Trophoblast cell (in vitro differentiated cells and primary cell): ENCODE measurements around the gene MOV10L1.
"Not testable (repeated sequence)": the region's sequence is repeated elsewhere in the genome, so short reads cannot be mapped to it uniquely, and the experiment has no call there.

Experiments used
- DNase-seq, 2 donors: peaks; one replicate each; pipeline ENCODE4 v3.0.0-alpha.2; 2016
- H2AFZ ChIP-seq: 2 replicates; pipeline ENCODE4 v1.6.1; 2013; ENCODE audit warnings: low read length, moderate library complexity, mild to moderate bottlenecking; ENCODE audit not compliant: insufficient read depth, poor library complexity
- H2AK5ac ChIP-seq: 2 replicates; pipeline ENCODE4 v1.6.1; 2013; ENCODE audit warnings: mild to moderate bottlenecking, low read length
- H2BK120ac ChIP-seq: 2 replicates; pipeline ENCODE4 v1.6.1; 2013; ENCODE audit warnings: low read length, mild to moderate bottlenecking, moderate library complexity; ENCODE audit not compliant: insufficient read depth, poor library complexity
- H2BK12ac ChIP-seq: 2 replicates; pipeline ENCODE4 v1.6.1; 2013; ENCODE audit warnings: mild to moderate bottlenecking, low read length, moderate library complexity
- H2BK5ac ChIP-seq: 2 replicates; pipeline ENCODE4 v1.6.1; 2013; ENCODE audit warnings: low read length, low read depth, moderate library complexity, mild to moderate bottlenecking; ENCODE audit not compliant: poor library complexity
- H3K14ac ChIP-seq: 2 replicates; pipeline ENCODE4 v1.6.1; 2013; ENCODE audit warnings: mild to moderate bottlenecking, low read length
- H3K18ac ChIP-seq: 2 replicates; pipeline ENCODE4 v1.6.1; 2013; ENCODE audit warnings: mild to moderate bottlenecking, low read length
- H3K23ac ChIP-seq: 2 replicates; pipeline ENCODE4 v1.6.1; 2013; ENCODE audit warnings: low read length
- H3K27ac ChIP-seq: 2 replicates; pipeline ENCODE4 v1.5.1; 2013; ENCODE audit warnings: low read depth, mild to moderate bottlenecking, inconsistent platforms, low read length, moderate library complexity
- H3K27me3 ChIP-seq: 2 replicates; pipeline ENCODE4 v1.6.1; 2013; ENCODE audit warnings: inconsistent platforms, mild to moderate bottlenecking, low read length, moderate library complexity; ENCODE audit not compliant: insufficient read depth
- H3K36me3 ChIP-seq, 2 experiments: 1 replicate in 1 of 2; 2 replicates in 1 of 2; pipeline ENCODE4 v1.6.1; 2013; ENCODE audit warnings: low read length in 2 of 2, mild to moderate bottlenecking in 2 of 2, moderate library complexity in 1 of 2; ENCODE audit not compliant: insufficient read depth in 2 of 2, control insufficient read depth in 1 of 2
- H3K4ac ChIP-seq: 2 replicates; pipeline ENCODE4 v1.6.1; 2013; ENCODE audit warnings: low read depth, mild to moderate bottlenecking, low read length, moderate library complexity
- H3K4me1 ChIP-seq, 2 experiments: 1 replicate in 1 of 2; 2 replicates in 1 of 2; pipeline ENCODE4 v1.6.1; 2013; ENCODE audit warnings: low read length in 2 of 2, mild to moderate bottlenecking in 2 of 2, moderate library complexity in 1 of 2; ENCODE audit not compliant: insufficient read depth in 2 of 2, control insufficient read depth in 1 of 2
- H3K4me2 ChIP-seq: 2 replicates; pipeline ENCODE4 v1.6.1; 2013; ENCODE audit warnings: inconsistent platforms, mild to moderate bottlenecking, low read length, moderate library complexity
- H3K4me3 ChIP-seq: 2 replicates; pipeline ENCODE4 v1.5.1; 2013; ENCODE audit warnings: mild to moderate bottlenecking, low read depth, low read length, inconsistent platforms
- H3K79me1 ChIP-seq: one replicate; pipeline ENCODE4 v1.6.1; 2013; ENCODE audit warnings: low read length
- H3K79me2 ChIP-seq: 2 replicates; pipeline ENCODE4 v1.6.1; 2013; ENCODE audit warnings: low read length, mild to moderate bottlenecking; ENCODE audit not compliant: control insufficient read depth, insufficient read depth, poor library complexity
- H3K9ac ChIP-seq: 2 replicates; pipeline ENCODE4 v1.6.1; 2013; ENCODE audit warnings: mild to moderate bottlenecking, low read length
- H3K9me3 ChIP-seq: 2 replicates; pipeline ENCODE4 v1.6.1; 2013; ENCODE audit warnings: low read depth, mild to moderate bottlenecking, control low read depth, inconsistent platforms, low read length; ENCODE audit not compliant: insufficient read depth
- H4K12ac ChIP-seq: 2 replicates; pipeline ENCODE4 v1.6.1; 2013; ENCODE audit warnings: low read depth, mild to moderate bottlenecking, low read length, moderate library complexity
- H4K8ac ChIP-seq: 2 replicates; pipeline ENCODE4 v1.6.1; 2013; ENCODE audit warnings: low read depth, mild to moderate bottlenecking, low read length, moderate library complexity
- H4K91ac ChIP-seq: one replicate; pipeline ENCODE4 v1.6.1; 2013; ENCODE audit warnings: low read depth, mild to moderate bottlenecking, low read length, moderate library complexity
- WGBS: extraction: QIAGEN DNeasy Blood & Tissue Kit; methylation state at CpG from one replicate; pipeline ENCODE4 v1.1.7; 2013; ENCODE audit warnings: missing lambda C conversion rate; ENCODE audit not compliant: insufficient read length, insufficient coverage; ENCODE audit errors: extremely low coverage; 5-methylcytosine and 5-hydroxymethylcytosine counted together

MOV10L1 gene

DNA sequence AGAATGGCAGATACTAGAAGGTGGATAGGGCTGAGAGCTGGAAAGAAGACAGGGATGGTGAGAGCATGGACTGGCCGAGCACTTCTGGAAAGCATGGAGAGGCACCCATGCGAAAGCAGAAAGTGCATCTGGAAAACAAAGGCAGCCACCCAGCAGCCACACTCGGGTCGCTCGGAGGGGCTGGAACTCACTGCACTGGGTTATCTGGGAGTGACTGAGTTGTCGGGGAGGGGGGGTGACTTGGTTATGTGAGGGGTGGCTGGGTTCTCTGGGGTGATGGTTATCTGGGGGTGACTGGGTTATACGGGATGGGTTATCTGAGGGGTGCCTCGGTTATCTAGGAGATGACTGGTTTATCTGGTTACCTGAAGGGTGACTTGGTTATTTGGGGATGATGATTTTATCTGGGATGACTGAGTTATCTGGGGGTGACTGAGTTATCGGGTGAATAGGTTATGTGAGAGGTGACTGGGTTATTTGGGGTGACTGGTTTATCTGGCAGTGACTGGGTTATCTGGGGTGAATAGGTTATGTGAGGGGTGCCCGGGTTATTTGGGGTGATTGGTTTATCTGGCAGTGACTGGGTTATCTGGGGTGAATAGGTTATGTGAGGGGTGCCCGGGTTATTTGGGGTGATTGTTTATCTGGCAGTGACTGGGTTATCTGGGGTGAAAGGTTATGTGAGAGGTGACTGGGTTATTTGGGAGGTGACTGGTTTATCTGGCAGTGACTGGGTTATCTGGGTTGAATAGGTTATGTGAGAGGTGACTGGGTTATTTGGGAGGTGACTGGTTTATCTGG is 78.1 kb downstream of the MOV10L1 start:
- H3K79me1 ChIP-seq, result peaks cover 2% of the 10 kb centered on the region
- H3K4me1 ChIP-seq, result no peaks in the 10 kb centered on the region

DNA sequence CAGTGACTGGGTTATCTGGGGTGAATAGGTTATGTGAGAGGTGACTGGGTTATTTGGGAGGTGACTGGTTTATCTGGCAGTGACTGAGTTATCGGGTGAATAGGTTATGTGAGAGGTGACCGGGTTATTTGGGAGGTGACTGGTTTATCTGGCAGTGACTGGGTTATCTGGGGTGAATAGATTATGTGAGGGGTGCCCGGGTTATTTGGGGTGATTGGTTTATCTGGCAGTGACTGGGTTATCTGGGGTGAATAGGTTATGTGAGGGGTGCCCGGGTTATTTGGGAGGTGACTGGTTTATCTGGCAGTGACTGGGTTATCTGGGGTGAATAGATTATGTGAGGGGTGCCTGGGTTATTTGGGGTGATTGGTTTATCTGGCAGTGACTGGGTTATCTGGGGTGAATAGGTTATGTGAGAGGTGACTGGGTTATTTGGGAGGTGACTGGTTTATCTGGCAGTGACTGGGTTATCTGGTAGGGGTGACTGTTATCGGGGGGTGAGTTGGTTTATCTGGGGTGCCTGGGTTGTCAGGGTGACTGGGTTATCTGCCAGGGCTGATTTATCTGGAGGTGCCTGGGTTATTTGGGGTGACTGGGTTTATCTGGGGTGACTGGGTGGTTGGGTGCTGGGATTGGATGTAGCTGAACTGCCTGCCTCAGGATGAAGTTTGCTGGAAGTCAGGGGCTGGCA is 78.8 kb downstream of the MOV10L1 start:
- H3K9ac ChIP-seq, H3K14ac ChIP-seq, H2AFZ ChIP-seq, H3K4me1 ChIP-seq, H4K8ac ChIP-seq, H2BK5ac ChIP-seq, DNase-seq, H3K4me3 ChIP-seq, H3K4me2 ChIP-seq, H4K12ac ChIP-seq, H2AK5ac ChIP-seq, H3K79me1 ChIP-seq, H2BK120ac ChIP-seq, H4K91ac ChIP-seq, H3K36me3 ChIP-seq, H3K4ac ChIP-seq, H3K18ac ChIP-seq, H3K27ac ChIP-seq, H2BK12ac ChIP-seq, H3K23ac ChIP-seq, H3K79me2 ChIP-seq: not testable (repeated sequence)
- Histone ChIP-seq H3K27me3 (peaks cover 17% of the 10 kb centered on the region), H3K9me3 (peaks cover 14% of the 10 kb centered on the region)
- 100% methylated on average over 1 of the region's 5 CpGs for WGBS

More for the DNA sequence above, 78.1 kb downstream of the MOV10L1 start:
- peaks cover 17% of the 10 kb centered on the region for H3K27me3 ChIP-seq
- no peak overlapping the region for H4K8ac ChIP-seq
- H3K23ac ChIP-seq, result no peak overlapping the region
- no peak overlapping the region for H2BK5ac ChIP-seq
- no peaks in the 10 kb centered on the region for H3K36me3 ChIP-seq
- DNase-seq, result no peak
- no peak overlapping the region for H4K91ac ChIP-seq
- no peak overlapping the region for H4K12ac ChIP-seq
- H3K79me2 ChIP-seq, result no peaks in the 10 kb centered on the region
- no peak overlapping the region for H2AK5ac ChIP-seq
- H3K4me3 ChIP-seq, result no peak overlapping the region
- peaks cover 14% of the 10 kb centered on the region for H3K9me3 ChIP-seq
- H2BK12ac ChIP-seq, result no peak overlapping the region
- no peak overlapping the region for H3K18ac ChIP-seq
- no peak overlapping the region for H3K14ac ChIP-seq
- H2AFZ ChIP-seq, result no peak overlapping the region
- no peak overlapping the region for H3K9ac ChIP-seq
- WGBS, result no CpG with 5 or more reads among the region's 11 CpGs
- H3K4me2 ChIP-seq, result no peak overlapping the region
- no peak overlapping the region for H3K27ac ChIP-seq
- H2BK120ac ChIP-seq, result no peak overlapping the region
- H3K4ac ChIP-seq, result no peak overlapping the region

DNA sequence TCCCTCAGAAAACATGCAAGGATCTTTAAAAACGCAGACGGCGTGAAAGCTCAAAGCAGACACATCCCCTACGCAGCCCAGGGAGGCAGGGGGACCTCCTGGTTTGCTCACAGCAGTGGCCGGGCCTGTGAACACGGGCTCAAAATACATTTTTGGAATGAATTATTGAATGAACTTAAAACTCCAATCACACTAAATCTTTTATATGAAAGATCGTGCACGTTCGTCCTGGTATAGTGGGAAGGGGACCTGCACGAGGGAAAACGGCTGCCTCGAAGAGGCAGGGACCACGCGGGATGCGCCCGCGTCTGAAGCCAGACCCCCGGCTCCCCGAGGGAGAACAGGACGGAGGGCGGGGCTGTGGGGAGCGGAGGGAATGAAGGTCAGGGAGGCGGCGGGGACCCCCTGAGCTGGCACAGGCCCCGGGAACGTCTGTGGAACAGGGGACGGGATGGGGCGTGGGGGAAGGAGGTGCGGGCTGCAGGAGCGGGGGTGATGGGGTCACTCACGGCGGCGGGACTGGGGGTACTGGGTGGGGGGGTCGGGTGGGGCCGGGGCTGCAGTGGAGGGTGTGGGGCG is 79.5 kb downstream of the MOV10L1 start:
- WGBS, result no CpG with 5 or more reads among the region's 36 CpGs
- no peak overlapping the region for H3K27ac ChIP-seq

GRCh38 chr22:50169774-50170341 is 80.1 kb downstream of the MOV10L1 start:
- no peak overlapping the region for H2AK5ac ChIP-seq
- H3K14ac ChIP-seq, result peak overlapping the region; percentile 67
- H3K4me1 ChIP-seq, result no peaks in the 10 kb centered on the region
- DNase-seq, result peak in 1 of 2 donors; percentile 9
- H2BK120ac ChIP-seq, result peak overlapping the region; percentile 79
- H2AFZ ChIP-seq, result peak overlapping the region; percentile 38
- peak overlapping the region; percentile 94 for H3K4me2 ChIP-seq
- no peak overlapping the region for H3K27ac ChIP-seq
- H2BK5ac ChIP-seq, result peak overlapping the region; percentile 54
- H3K79me1 ChIP-seq, result peaks cover 2% of the 10 kb centered on the region
- H4K91ac ChIP-seq, result peak overlapping the region; percentile 86
- H3K18ac ChIP-seq, result peak overlapping the region; percentile 77
- WGBS, result no CpG with 5 or more reads among the region's 70 CpGs
- peak overlapping the region; percentile 44 for H3K4me3 ChIP-seq
- peaks cover 14% of the 10 kb centered on the region for H3K9me3 ChIP-seq
- no peak overlapping the region for H2BK12ac ChIP-seq
- H4K12ac ChIP-seq, result peak overlapping the region; percentile 74
- H3K23ac ChIP-seq, result no peak overlapping the region
- H4K8ac ChIP-seq, result peak overlapping the region; percentile 86
- no peaks in the 10 kb centered on the region for H3K36me3 ChIP-seq
- H3K4ac ChIP-seq, result no peak overlapping the region
- H3K27me3 ChIP-seq, result peaks cover 17% of the 10 kb centered on the region
- no peaks in the 10 kb centered on the region for H3K79me2 ChIP-seq
- no peak overlapping the region for H3K9ac ChIP-seq

More for the DNA sequence above, 79.5 kb downstream of the MOV10L1 start:
- H3K4ac ChIP-seq, result no peak overlapping the region
- no peak overlapping the region for H4K91ac ChIP-seq
- H3K18ac ChIP-seq, result no peak overlapping the region
- no peaks in the 10 kb centered on the region for H3K4me1 ChIP-seq
- H3K79me2 ChIP-seq, result no peaks in the 10 kb centered on the region
- H3K9ac ChIP-seq, result no peak overlapping the region
- no peak overlapping the region for H3K4me3 ChIP-seq
- H2BK12ac ChIP-seq, result peak overlapping the region; percentile 68
- H4K12ac ChIP-seq, result no peak overlapping the region
- DNase-seq, result no peak
- H3K23ac ChIP-seq, result no peak overlapping the region
- no peak overlapping the region for H2AK5ac ChIP-seq
- H3K14ac ChIP-seq, result no peak overlapping the region
- no peak overlapping the region for H4K8ac ChIP-seq
- H2AFZ ChIP-seq, result no peak overlapping the region
- H2BK5ac ChIP-seq, result no peak overlapping the region
- H3K36me3 ChIP-seq, result no peaks in the 10 kb centered on the region
- peaks cover 2% of the 10 kb centered on the region for H3K79me1 ChIP-seq
- peaks cover 14% of the 10 kb centered on the region for H3K9me3 ChIP-seq
- H3K27me3 ChIP-seq, result peaks cover 17% of the 10 kb centered on the region
- no peak overlapping the region for H2BK120ac ChIP-seq
- H3K4me2 ChIP-seq, result peak overlapping the region; percentile 94
